IMR-90 (cell line): Measurements from ENCODE around the gene MOXD1.

Experiments used
- CEBPB ChIP-seq: IDR thresholded peaks from 2 replicates; pipeline ENCODE4 v1.6.1; 2012; ENCODE audit warnings: low read depth, low read length, improper control_type of control experiment
- CHD1 ChIP-seq: IDR thresholded peaks from 2 replicates; pipeline ENCODE4 v1.6.1; 2012; ENCODE audit warnings: low read depth, low read length, improper control_type of control experiment
- MAFK ChIP-seq: IDR thresholded peaks from 2 replicates; pipeline ENCODE4 v1.6.1; 2012; ENCODE audit warnings: low read depth, low read length, improper control_type of control experiment
- MAZ ChIP-seq: IDR thresholded peaks from 2 replicates; pipeline ENCODE4 v1.6.1; 2012; ENCODE audit warnings: low read depth, mild to moderate bottlenecking, low read length, improper control_type of control experiment, moderate library complexity, borderline replicate concordance
- MXI1 ChIP-seq: IDR thresholded peaks from 2 replicates; pipeline ENCODE4 v1.6.1; 2012; ENCODE audit warnings: low read depth, mild to moderate bottlenecking, low read length, moderate library complexity, borderline replicate concordance
- NFE2L2 ChIP-seq: fragments of 150-350 bp; IDR thresholded peaks from 2 replicates; pipeline ENCODE4 v1.6.1; 2016; ENCODE audit warnings: low read depth, mild to moderate bottlenecking, low read length
- POLR2A ChIP-seq: IDR thresholded peaks from 2 replicates; pipeline ENCODE4 v1.6.1; 2012; ENCODE audit warnings: mild to moderate bottlenecking, low read depth, low read length
- RAD21 ChIP-seq: IDR thresholded peaks from 2 replicates; pipeline ENCODE4 v1.6.1; 2012; ENCODE audit warnings: low read length, improper control_type of control experiment
- RCOR1 ChIP-seq: IDR thresholded peaks from 2 replicates; pipeline ENCODE4 v1.6.1; 2012; ENCODE audit warnings: mild to moderate bottlenecking, low read length, improper control_type of control experiment; ENCODE audit not compliant: insufficient replicate concordance
- RFX5 ChIP-seq: IDR thresholded peaks from 2 replicates; pipeline ENCODE4 v1.8.0; 2012; ENCODE audit warnings: low read depth, mild to moderate bottlenecking, low read length, moderate library complexity
- SMC3 ChIP-seq: fragments of 150-350 bp; IDR thresholded peaks from 2 replicates; pipeline ENCODE4 v1.6.1; 2016; ENCODE audit warnings: low read depth, mild to moderate bottlenecking, antibody characterized with exemption, low read length, moderate library complexity
- TF ChIP-seq, protein P1 (sequence below): conservative IDR thresholded peaks from 2 replicates; pipeline ENCODE4 v1.5.1; 2012; ENCODE audit warnings: mild to moderate bottlenecking, low read depth, low read length, improper control_type of control experiment
- TF ChIP-seq, protein P2 (sequence below): fragments of 150-350 bp; IDR thresholded peaks from 2 replicates; pipeline ENCODE4 v1.6.1; 2016; ENCODE audit warnings: low read depth, mild to moderate bottlenecking, low read length, moderate library complexity, borderline replicate concordance
- TF ChIP-seq, protein P3 (sequence below): fragments of 150-350 bp; IDR thresholded peaks from 2 replicates; pipeline ENCODE4 v1.6.1; 2017; ENCODE audit warnings: mild to moderate bottlenecking, antibody characterized with exemption, low read length, low read depth

DNA sequence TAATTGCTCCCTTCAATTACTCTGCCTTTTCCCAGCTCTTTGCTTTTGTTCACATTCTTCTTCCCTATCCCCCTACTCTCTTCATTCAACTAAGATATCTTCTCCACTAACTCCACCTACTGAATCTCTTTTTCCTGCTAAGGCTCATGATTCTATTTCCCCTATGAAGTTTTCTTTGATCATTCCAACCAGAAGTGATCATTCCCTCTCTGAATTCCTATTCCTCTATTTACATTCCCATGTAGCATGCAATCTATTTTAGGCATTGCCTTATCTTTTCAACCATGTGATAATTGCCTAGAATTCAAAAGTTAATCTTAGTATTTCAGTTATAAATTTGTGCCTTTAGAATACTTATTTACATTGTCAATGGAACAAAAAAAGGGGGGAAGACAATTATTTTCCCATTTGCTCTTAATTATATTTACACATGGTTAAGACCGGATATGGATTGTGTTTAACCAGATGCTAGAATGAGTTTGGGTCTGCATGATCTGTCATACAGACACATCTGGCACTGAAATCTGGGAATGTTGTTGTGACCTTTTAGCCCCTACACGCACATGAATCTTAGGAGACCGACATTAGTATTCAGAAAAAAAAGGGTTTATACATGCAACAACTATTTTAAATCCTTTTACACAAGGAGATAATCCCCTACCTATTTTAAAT lies 20.8 kb downstream of the MOXD1 start:
- no peak for TF ChIP-seq RAD21
- TF ChIP-seq, protein P1, sequence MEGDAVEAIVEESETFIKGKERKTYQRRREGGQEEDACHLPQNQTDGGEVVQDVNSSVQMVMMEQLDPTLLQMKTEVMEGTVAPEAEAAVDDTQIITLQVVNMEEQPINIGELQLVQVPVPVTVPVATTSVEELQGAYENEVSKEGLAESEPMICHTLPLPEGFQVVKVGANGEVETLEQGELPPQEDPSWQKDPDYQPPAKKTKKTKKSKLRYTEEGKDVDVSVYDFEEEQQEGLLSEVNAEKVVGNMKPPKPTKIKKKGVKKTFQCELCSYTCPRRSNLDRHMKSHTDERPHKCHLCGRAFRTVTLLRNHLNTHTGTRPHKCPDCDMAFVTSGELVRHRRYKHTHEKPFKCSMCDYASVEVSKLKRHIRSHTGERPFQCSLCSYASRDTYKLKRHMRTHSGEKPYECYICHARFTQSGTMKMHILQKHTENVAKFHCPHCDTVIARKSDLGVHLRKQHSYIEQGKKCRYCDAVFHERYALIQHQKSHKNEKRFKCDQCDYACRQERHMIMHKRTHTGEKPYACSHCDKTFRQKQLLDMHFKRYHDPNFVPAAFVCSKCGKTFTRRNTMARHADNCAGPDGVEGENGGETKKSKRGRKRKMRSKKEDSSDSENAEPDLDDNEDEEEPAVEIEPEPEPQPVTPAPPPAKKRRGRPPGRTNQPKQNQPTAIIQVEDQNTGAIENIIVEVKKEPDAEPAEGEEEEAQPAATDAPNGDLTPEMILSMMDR: no peak
- no peak for TF ChIP-seq CEBPB
- no peak for TF ChIP-seq POLR2A
- TF ChIP-seq MAZ: no peak
- no peak for TF ChIP-seq SMC3
- TF ChIP-seq CHD1: no peak
- TF ChIP-seq MAFK: no peak
- no peak for TF ChIP-seq NFE2L2
- TF ChIP-seq, protein P2, sequence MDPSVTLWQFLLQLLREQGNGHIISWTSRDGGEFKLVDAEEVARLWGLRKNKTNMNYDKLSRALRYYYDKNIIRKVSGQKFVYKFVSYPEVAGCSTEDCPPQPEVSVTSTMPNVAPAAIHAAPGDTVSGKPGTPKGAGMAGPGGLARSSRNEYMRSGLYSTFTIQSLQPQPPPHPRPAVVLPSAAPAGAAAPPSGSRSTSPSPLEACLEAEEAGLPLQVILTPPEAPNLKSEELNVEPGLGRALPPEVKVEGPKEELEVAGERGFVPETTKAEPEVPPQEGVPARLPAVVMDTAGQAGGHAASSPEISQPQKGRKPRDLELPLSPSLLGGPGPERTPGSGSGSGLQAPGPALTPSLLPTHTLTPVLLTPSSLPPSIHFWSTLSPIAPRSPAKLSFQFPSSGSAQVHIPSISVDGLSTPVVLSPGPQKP: no peak
- no peak for TF ChIP-seq MXI1
- no peak for TF ChIP-seq RCOR1
- TF ChIP-seq RFX5: no peak
- TF ChIP-seq, protein P3, sequence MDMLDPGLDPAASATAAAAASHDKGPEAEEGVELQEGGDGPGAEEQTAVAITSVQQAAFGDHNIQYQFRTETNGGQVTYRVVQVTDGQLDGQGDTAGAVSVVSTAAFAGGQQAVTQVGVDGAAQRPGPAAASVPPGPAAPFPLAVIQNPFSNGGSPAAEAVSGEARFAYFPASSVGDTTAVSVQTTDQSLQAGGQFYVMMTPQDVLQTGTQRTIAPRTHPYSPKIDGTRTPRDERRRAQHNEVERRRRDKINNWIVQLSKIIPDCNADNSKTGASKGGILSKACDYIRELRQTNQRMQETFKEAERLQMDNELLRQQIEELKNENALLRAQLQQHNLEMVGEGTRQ: no peak
